HG03066 (cell line): ENCODE measurements around the gene COQ4.
"Not testable (repeated sequence)": the region's sequence is repeated elsewhere in the genome, so short reads cannot be mapped to it uniquely, and the experiment has no call there.

Experiments used
- ATAC-seq: cut with Tn5 transposase; IDR thresholded peaks from one replicate; pipeline ENCODE4 v1.9.1; 2021; ENCODE audit warnings: low read depth; ENCODE audit not compliant: unreplicated experiment

Gene COQ4

GRCh38 chr9:128298535-128299482 lies 23.8 kb upstream of the COQ4 start:
- ATAC-seq: no peak

GRCh38 chr9:128304136-128304970 lies 18.3 kb upstream of the COQ4 start:
- no peak for ATAC-seq

GRCh38 chr9:128304971-128305288 lies 17.7 kb upstream of the COQ4 start:
- ATAC-seq: no peak

- no peak for ATAC-seq
These were observed 13.1 kb upstream of the COQ4 start for GRCh38 chr9:128309551-128309950.

GRCh38 chr9:128310461-128310860 lies 12.2 kb upstream of the COQ4 start:
- no peak for ATAC-seq

GRCh38 chr9:128314697-128315096 lies 7.9 kb upstream of the COQ4 start:
- no peak for ATAC-seq

GRCh38 chr9:128316421-128316820 lies 6.2 kb upstream of the COQ4 start:
- no peak for ATAC-seq

GRCh38 chr9:128317629-128318028 lies 5.0 kb upstream of the COQ4 start:
- no peak for ATAC-seq

- ATAC-seq: no peak
These were observed 1.3 kb upstream of the COQ4 start for GRCh38 chr9:128321343-128321742.

GRCh38 chr9:128321879-128322403 lies 698 bp upstream of the COQ4 start:
- ATAC-seq: no peak

- peak; percentile 13 for ATAC-seq
These were observed 632 bp downstream of the COQ4 start for GRCh38 chr9:128323212-128323730.

GRCh38 chr9:128323791-128324190 lies 1.2 kb downstream of the COQ4 start:
- ATAC-seq: no peak

- ATAC-seq: no peak
These were observed 1.8 kb downstream of the COQ4 start for GRCh38 chr9:128324401-128324800.

GRCh38 chr9:128325629-128326028 lies 3.0 kb downstream of the COQ4 start:
- ATAC-seq: no peak

GRCh38 chr9:128333451-128333869 lies 10.8 kb downstream of the COQ4 start:
- no peak for ATAC-seq

GRCh38 chr9:128335161-128335560 lies 12.5 kb downstream of the COQ4 start:
- ATAC-seq: no peak

- ATAC-seq: no peak
These were observed 13.3 kb downstream of the COQ4 start for GRCh38 chr9:128335914-128336313.

GRCh38 chr9:128337936-128338335 lies 15.3 kb downstream of the COQ4 start:
- ATAC-seq: no peak

- ATAC-seq: not testable (repeated sequence)
These were observed 16.4 kb downstream of the COQ4 start for GRCh38 chr9:128338852-128339614.
